OCI-LY3 (cell line): ENCODE measurements around the gene NPR3.

Source experiments
- H2AFZ ChIP-seq: fragments of 200-600, 300-600 bp; shearing (Covaris generic); 2 replicates; pipeline ENCODE4 v1.6.0; 2014; ENCODE audit warnings: antibody characterized with exemption, low read depth, low read length
- H3K27ac ChIP-seq: fragments of 200-600, 300-600 bp; sonication (generic); 2 replicates; pipeline ENCODE4 v1.5.1; 2014; ENCODE audit warnings: mild to moderate bottlenecking, low read length, moderate library complexity, mixed read lengths
- H3K27me3 ChIP-seq: fragments of 200-600, 300-600 bp; sonication (generic); 2 replicates; pipeline ENCODE4 v1.6.1; 2014; ENCODE audit warnings: low read depth, low read length, mixed read lengths
- H3K36me3 ChIP-seq: fragments of 200-600, 300-600 bp; sonication (generic); replicated peaks from 2 replicates; pipeline ENCODE3; 2014; ENCODE audit warnings: low read depth, low read length, mixed read lengths
- H3K4me1 ChIP-seq: fragments of 300-600, 200-600 bp; sonication (generic); 2 replicates; pipeline ENCODE4 v1.6.1; 2014; ENCODE audit warnings: low read length, mixed read lengths
- H3K4me2 ChIP-seq: fragments of 200-600, 300-600 bp; sonication (generic); 2 replicates; pipeline ENCODE4 v1.6.1; 2014; ENCODE audit warnings: low read length, mixed read lengths
- H3K4me3 ChIP-seq: fragments of 300-600, 200-600 bp; sonication (generic); 2 replicates; pipeline ENCODE4 v1.5.1; 2014; ENCODE audit warnings: antibody characterized with exemption, mild to moderate bottlenecking, low read length, moderate library complexity
- H3K79me2 ChIP-seq: fragments of 300-600, 200-600 bp; shearing (Covaris generic); 2 replicates; pipeline ENCODE4 v1.6.1; 2014; ENCODE audit warnings: mild to moderate bottlenecking, low read length, mixed read lengths
- H3K9ac ChIP-seq: fragments of 300-600, 200-600 bp; shearing (Covaris generic); 2 replicates; pipeline ENCODE4 v1.6.0; 2014; ENCODE audit warnings: mild to moderate bottlenecking, low read length, moderate library complexity
- H3K9me3 ChIP-seq: fragments of 200-600, 300-600 bp; shearing (Covaris generic); 2 replicates; pipeline ENCODE4 v1.6.1; 2014; ENCODE audit warnings: low read length, mixed read lengths; ENCODE audit not compliant: insufficient read depth
- H4K20me1 ChIP-seq: fragments of 200-600, 300-600 bp; sonication (generic); 2 replicates; pipeline ENCODE4 v1.6.1; 2016; ENCODE audit warnings: low read length, mixed read lengths; ENCODE audit not compliant: insufficient read depth
- CTCF ChIP-seq: fragments of 200-600, 300-600 bp; sonication (generic); IDR thresholded peaks from 2 replicates; pipeline ENCODE4 v1.5.1; 2014; ENCODE audit warnings: antibody characterized with exemption, low read length, low read depth
- EZH2phosphoT487 ChIP-seq: fragments of 200-600 bp; shearing (Covaris generic); IDR thresholded peaks from 2 replicates; pipeline ENCODE4 v1.6.1; 2018; ENCODE audit warnings: antibody characterized with exemption, mixed run types, low read depth

Gene NPR3

GRCh38 chr5:32769711-32770110, 58.6 kb downstream of the NPR3 start:
- Histone ChIP-seq H3K9me3 (no peaks in the 10 kb centered on the region), H3K27me3 (peaks cover 15% of the 10 kb centered on the region; the same call in 1 of the 2 replicates), H3K4me1 (peaks cover 13% of the 10 kb centered on the region), H3K27ac (no peak overlapping the region), H3K4me3 (no peak overlapping the region), H3K79me2 (no peaks in the 10 kb centered on the region), H4K20me1 (no peaks in the 10 kb centered on the region), H3K4me2 (no peak overlapping the region), H2AFZ (no peak overlapping the region), H3K36me3 (no peaks in the 10 kb centered on the region), H3K9ac (no peak overlapping the region)
- TF ChIP-seq EZH2phosphoT487 (no peak), CTCF (no peak)

DNA sequence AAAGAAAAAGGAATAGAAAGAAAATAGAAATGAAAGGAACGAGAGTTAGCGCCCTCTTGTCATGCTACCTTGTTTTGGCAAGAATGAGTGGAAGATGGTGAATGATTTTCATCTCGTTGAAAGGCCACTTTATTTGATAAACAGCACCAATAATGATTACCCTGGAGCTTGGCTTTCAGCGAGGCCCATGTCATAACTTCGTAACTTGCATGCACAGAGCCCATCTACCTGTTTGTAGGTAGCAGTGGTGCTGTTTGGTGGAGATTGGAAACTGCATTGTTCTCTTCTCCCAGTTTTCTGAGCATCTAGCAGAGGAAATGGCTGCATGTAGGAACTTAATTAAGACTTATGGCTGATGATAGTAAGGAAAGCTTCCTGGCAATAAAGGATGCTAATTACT, 59.3 kb downstream of the NPR3 start:
- Histone ChIP-seq H3K79me2 (no peaks in the 10 kb centered on the region), H4K20me1 (no peaks in the 10 kb centered on the region), H3K27ac (no peak overlapping the region), H2AFZ (no peak overlapping the region), H3K9ac (no peak overlapping the region), H3K36me3 (no peaks in the 10 kb centered on the region), H3K4me2 (no peak overlapping the region), H3K4me1 (peaks cover 13% of the 10 kb centered on the region), H3K4me3 (no peak overlapping the region), H3K27me3 (peaks cover 15% of the 10 kb centered on the region; the same call in 1 of the 2 replicates), H3K9me3 (no peaks in the 10 kb centered on the region)
- TF ChIP-seq CTCF (no peak), EZH2phosphoT487 (no peak)

DNA sequence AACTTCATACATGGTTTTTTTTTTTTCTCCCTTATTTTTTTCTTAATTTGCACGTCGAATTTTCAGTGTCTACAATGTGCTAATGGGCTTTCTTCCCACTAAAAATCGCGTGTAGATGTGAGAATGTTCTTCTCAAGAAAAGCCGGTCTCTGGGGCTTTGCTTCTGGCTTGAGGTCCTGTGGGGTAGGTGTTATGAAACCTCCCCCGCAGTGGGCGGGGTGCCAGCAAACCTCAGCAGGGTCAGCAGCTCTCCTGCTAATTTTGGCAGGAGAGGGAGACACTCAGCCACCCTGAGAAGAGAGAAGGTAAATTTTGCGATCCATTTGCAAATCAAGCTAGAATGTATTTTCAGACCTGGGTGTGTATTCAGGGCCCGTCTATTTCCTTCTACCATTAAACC, 59.9 kb downstream of the NPR3 start:
- Histone ChIP-seq H4K20me1 (no peaks in the 10 kb centered on the region), H3K4me2 (no peak overlapping the region), H3K36me3 (no peaks in the 10 kb centered on the region), H3K9me3 (no peaks in the 10 kb centered on the region), H2AFZ (no peak overlapping the region), H3K9ac (no peak overlapping the region), H3K27ac (no peak overlapping the region), H3K4me1 (peaks cover 13% of the 10 kb centered on the region), H3K27me3 (peaks cover 15% of the 10 kb centered on the region; the same call in 1 of the 2 replicates), H3K4me3 (no peak overlapping the region), H3K79me2 (no peaks in the 10 kb centered on the region)
- no peak for TF ChIP-seq EZH2phosphoT487
- no peak for TF ChIP-seq CTCF

GRCh38 chr5:32773944-32774343, 62.8 kb downstream of the NPR3 start:
- Histone ChIP-seq H3K9me3 (no peaks in the 10 kb centered on the region), H4K20me1 (no peaks in the 10 kb centered on the region), H3K36me3 (no peaks in the 10 kb centered on the region), H3K27me3 (peaks cover 15% of the 10 kb centered on the region; the same call in 1 of the 2 replicates), H3K9ac (no peak overlapping the region), H2AFZ (no peak overlapping the region), H3K4me1 (peaks cover 30% of the 10 kb centered on the region), H3K79me2 (no peaks in the 10 kb centered on the region), H3K27ac (no peak overlapping the region), H3K4me3 (no peak overlapping the region), H3K4me2 (no peak overlapping the region)
- TF ChIP-seq EZH2phosphoT487 (no peak), CTCF (no peak)
